Breast epithelium (tissue), 4 donors: ENCODE measurements around the gene CHL1. TPM values are rescaled to one million over a fixed set of nuclear protein-coding genes. Genes with fewer than 3 reads are reported as not detected.

ENCODE experiments used
- DNase-seq, 2 donors: peaks; one replicate each; pipeline ENCODE4 v3.0.0-alpha.2; 2019; ENCODE audit warnings: low spot score in 2 of 2
- H3K27ac ChIP-seq, 2 donors: fragments of 200-600 bp; sonication (generic) in 1 of 2; one replicate each; pipeline ENCODE4 v1.5.1; 2016 to 2019; ENCODE audit warnings: mild to moderate bottlenecking in 1 of 2
- H3K27me3 ChIP-seq, 2 donors: fragments of 200-600 bp; sonication (generic) in 1 of 2; one replicate each; pipeline versions ENCODE4 v1.5.1 to v1.6.0; 2017 to 2019; ENCODE audit warnings: control low read depth in 1 of 2, mild to moderate bottlenecking in 1 of 2
- H3K36me3 ChIP-seq: fragments of 200-600 bp; one replicate; pipeline ENCODE4 v1.5.1; 2019
- H3K4me1 ChIP-seq, 2 donors: fragments of 200-600 bp; sonication (generic); one replicate each; pipeline ENCODE4 v1.5.1; 2016 to 2019; ENCODE audit warnings: control low read depth in 1 of 2
- H3K4me3 ChIP-seq, 3 donors: fragments of 200-600 bp; sonication (generic); 1 replicate in 2 of 3; 2 replicates in 1 of 3; pipeline ENCODE4 v1.5.1; 2016 to 2019; ENCODE audit warnings: mild to moderate bottlenecking in 3 of 3, moderate library complexity in 2 of 3
- H3K9me3 ChIP-seq, 2 donors: fragments of 200-600 bp; sonication (generic) in 1 of 2; one replicate each; pipeline ENCODE4 v1.5.1; 2016 to 2019; ENCODE audit warnings: control low read depth in 1 of 2
- POLR2A ChIP-seq: fragments of 450-650 bp; IDR thresholded peaks from one replicate; pipeline ENCODE4 v1.6.1; 2016; ENCODE audit warnings: antibody characterized with exemption, mild to moderate bottlenecking, moderate library complexity
- POLR2AphosphoS5 ChIP-seq, 3 donors: sonication (generic); formaldehyde crosslinking; IDR thresholded peaks; one replicate each; pipeline ENCODE4 v1.6.1; 2017; ENCODE audit warnings: antibody characterized with exemption in 3 of 3
- intact Hi-C: fragments of 100-400 bp; cut with DNase I; formaldehyde crosslinking; loops from one replicate; pipeline ENCODE4 v1.15.1; 2023; ENCODE audit warnings: low total_unique reads
- total RNA-seq, 3 donors: library from RNA; depleted of rRNA; stranded (reverse); fragments of >200 nt; gene quantifications; one replicate each; pipeline ENCODE4 v1.1.0, GENCODE V29; 2016
- TF ChIP-seq, protein P1 (sequence below), 3 donors: fragments of 450-650 bp; IDR thresholded peaks; one replicate each; pipeline ENCODE4 v1.5.1; 2016 to 2017; ENCODE audit warnings: antibody characterized with exemption in 3 of 3, mild to moderate bottlenecking in 3 of 3, moderate library complexity in 3 of 3

CHL1 gene
- total RNA-seq, 3 donors from 2014 or later, result 34.8 to 49.8 (median 40.3) TPM

DNA sequence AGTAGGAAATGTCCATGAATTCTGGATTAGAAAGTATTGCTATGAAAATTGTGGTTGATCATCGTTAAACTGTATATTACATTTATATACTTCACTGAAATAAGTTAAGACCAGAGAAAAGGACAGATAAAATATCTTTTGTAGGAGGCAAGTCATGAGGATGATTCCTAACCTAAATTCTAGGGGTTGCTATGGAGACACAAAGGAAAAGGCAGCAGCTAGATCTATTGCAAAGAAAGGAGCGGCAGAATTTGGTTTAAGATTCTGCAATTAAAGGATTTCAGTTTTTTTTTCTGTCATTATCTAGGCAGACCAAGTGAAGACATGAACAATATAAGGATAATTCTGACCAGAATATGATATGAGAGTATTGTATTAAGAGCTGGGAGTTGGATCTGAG lies 136.1 kb downstream of the CHL1 start:
- no peaks in the 10 kb centered on the region for H3K9me3 ChIP-seq
- no peak overlapping the region for H3K27ac ChIP-seq
- H3K4me3 ChIP-seq, result no peak overlapping the region
- H3K36me3 ChIP-seq, result no peaks in the 10 kb centered on the region
- intact Hi-C loops, result no loop called here
- no peak for TF ChIP-seq POLR2AphosphoS5 (IDR thresholded peaks at IDR 0.05)
- TF ChIP-seq, protein P1, sequence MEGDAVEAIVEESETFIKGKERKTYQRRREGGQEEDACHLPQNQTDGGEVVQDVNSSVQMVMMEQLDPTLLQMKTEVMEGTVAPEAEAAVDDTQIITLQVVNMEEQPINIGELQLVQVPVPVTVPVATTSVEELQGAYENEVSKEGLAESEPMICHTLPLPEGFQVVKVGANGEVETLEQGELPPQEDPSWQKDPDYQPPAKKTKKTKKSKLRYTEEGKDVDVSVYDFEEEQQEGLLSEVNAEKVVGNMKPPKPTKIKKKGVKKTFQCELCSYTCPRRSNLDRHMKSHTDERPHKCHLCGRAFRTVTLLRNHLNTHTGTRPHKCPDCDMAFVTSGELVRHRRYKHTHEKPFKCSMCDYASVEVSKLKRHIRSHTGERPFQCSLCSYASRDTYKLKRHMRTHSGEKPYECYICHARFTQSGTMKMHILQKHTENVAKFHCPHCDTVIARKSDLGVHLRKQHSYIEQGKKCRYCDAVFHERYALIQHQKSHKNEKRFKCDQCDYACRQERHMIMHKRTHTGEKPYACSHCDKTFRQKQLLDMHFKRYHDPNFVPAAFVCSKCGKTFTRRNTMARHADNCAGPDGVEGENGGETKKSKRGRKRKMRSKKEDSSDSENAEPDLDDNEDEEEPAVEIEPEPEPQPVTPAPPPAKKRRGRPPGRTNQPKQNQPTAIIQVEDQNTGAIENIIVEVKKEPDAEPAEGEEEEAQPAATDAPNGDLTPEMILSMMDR (IDR thresholded peaks at IDR 0.05), result no peak
- no peak for TF ChIP-seq POLR2A
- H3K4me1 ChIP-seq, result no peaks in the 10 kb centered on the region
- H3K27me3 ChIP-seq, result no peaks in the 10 kb centered on the region
- no peak for DNase-seq

DNA sequence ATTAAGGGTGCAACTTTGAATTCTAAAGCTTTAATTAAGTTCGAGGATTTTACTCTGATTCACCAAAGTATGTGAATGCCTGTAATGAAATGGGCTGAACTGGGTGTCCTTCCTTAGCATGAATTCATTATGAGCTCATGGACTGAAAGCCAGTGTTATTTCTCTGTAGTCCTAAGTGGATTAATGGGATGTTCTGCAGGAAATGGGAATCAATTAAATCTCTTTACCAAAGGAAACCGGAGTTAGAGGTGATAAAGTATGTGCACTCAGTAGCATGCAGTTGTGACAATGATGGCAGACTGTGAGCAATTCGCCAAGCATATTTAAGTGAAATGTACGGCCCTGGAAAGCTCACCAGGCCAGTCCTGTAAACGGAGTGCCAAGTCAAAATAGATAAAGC lies 138.7 kb downstream of the CHL1 start:
- no peaks in the 10 kb centered on the region for H3K9me3 ChIP-seq
- intact Hi-C loops, result no loop called here
- H3K4me3 ChIP-seq, result no peak overlapping the region
- DNase-seq, result no peak
- no peaks in the 10 kb centered on the region for H3K27me3 ChIP-seq
- TF ChIP-seq POLR2A, result no peak
- H3K4me1 ChIP-seq, result no peaks in the 10 kb centered on the region
- H3K27ac ChIP-seq, result no peak overlapping the region
- no peaks in the 10 kb centered on the region for H3K36me3 ChIP-seq

DNA sequence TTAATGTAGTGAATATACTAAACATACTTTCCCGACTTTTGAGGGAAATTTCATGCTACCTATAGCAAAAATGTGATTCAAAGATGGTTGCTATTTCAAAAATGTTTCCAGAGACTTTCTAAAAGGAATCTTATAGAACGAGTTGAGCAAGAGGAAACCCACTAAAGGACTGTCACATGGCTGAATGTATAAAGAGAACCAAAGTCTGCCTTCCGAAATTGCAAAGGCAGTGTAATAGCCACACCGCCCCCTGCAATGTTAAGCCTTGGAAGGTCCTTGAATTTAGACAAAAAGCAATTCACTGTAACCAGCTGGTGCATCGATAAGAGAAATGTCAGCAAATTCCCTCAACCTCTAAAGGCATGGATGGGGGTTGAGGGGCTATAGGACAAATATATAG lies 142.8 kb downstream of the CHL1 start:
- no peak overlapping the region for H3K4me3 ChIP-seq
- H3K4me1 ChIP-seq, result no peaks in the 10 kb centered on the region
- no peaks in the 10 kb centered on the region for H3K27me3 ChIP-seq
- H3K36me3 ChIP-seq, result no peaks in the 10 kb centered on the region
- intact Hi-C loops, result no loop called here
- TF ChIP-seq POLR2AphosphoS5 (IDR thresholded peaks at IDR 0.05) (no peak), POLR2A (no peak)
- TF ChIP-seq, protein P1 (IDR thresholded peaks at IDR 0.05), result no peak
- H3K9me3 ChIP-seq, result no peaks in the 10 kb centered on the region
- H3K27ac ChIP-seq, result no peak overlapping the region
- no peak for DNase-seq

DNA sequence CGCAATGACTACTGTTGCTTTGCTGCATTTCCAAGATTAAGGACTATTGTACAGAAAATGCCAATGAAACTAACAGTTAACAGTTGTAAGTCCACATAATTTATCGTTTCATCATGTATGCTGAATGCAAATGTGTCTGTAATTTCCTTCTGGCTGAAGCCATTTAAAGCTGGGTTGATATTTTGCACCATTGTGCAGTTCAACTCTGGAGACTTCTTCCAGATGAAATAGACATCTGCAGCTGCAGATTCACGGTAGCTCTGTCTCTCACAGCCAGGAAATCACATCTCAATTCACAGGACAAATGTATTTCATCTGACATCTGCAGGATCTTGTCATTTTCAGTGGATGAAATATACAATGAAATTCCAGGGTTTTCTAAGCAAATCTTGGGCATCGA lies 145.4 kb downstream of the CHL1 start:
- H3K4me1 ChIP-seq, result no peaks in the 10 kb centered on the region
- H3K27ac ChIP-seq, result no peak overlapping the region
- intact Hi-C loops, result no loop called here
- no peaks in the 10 kb centered on the region for H3K36me3 ChIP-seq
- no peak for DNase-seq
- no peaks in the 10 kb centered on the region for H3K9me3 ChIP-seq
- TF ChIP-seq POLR2A (no peak), POLR2AphosphoS5 (IDR thresholded peaks at IDR 0.05) (no peak)
- TF ChIP-seq, protein P1 (IDR thresholded peaks at IDR 0.05), result no peak
- H3K4me3 ChIP-seq, result no peak overlapping the region
- H3K27me3 ChIP-seq, result no peaks in the 10 kb centered on the region

DNA sequence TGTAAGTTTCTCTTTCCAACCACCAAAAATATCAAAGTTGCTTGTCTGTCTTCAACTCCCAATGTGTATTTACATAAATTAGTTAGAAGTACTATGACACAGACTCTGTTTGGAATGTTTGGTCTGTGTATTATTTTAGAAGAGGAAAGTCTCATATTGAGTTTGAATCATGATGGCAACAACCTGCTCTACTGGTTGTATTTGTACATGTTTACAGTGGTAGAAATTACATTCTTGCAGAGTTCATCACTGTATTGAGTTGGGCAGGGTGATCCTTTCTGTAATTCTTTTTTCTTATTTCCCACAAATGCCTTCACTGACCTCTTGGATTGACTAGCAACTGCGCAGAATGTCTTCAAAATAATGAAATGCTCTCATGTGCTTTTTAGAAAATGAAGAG lies 149.6 kb downstream of the CHL1 start:
- Histone ChIP-seq H3K4me3 (no peak overlapping the region), H3K36me3 (no peaks in the 10 kb centered on the region), H3K27me3 (no peaks in the 10 kb centered on the region), H3K27ac (peak overlapping the region in 1 of 2 donors; percentile 5), H3K4me1 (no peaks in the 10 kb centered on the region), H3K9me3 (no peaks in the 10 kb centered on the region)
- TF ChIP-seq POLR2A, result no peak
- TF ChIP-seq POLR2AphosphoS5 (IDR thresholded peaks at IDR 0.05), result no peak
- TF ChIP-seq, protein P1 (IDR thresholded peaks at IDR 0.05), result no peak
- intact Hi-C loops, result no loop called here
- no peak for DNase-seq

DNA sequence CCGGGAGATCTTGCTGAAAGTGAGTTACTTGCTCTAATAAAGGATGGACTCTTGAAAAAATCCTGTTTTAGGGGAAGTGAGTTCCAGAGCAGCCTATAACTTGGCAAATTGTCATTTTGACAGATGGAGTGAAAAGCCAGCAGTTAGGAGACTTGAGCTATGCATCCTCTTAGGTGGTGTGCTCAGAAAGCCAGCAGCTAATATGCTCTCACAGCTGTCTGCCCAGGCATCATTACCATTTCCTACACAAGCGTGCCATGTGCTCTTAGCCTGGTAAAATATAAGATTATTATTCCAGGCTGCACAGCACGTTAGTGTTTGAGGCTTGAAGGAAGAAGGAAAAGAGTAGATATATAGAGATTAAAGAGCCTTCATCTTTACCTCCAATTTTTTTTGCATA lies 151.0 kb downstream of the CHL1 start:
- H3K36me3 ChIP-seq, result no peaks in the 10 kb centered on the region
- H3K4me1 ChIP-seq, result no peaks in the 10 kb centered on the region
- H3K4me3 ChIP-seq, result no peak overlapping the region
- H3K27ac ChIP-seq, result no peak overlapping the region
- intact Hi-C loops, result no loop called here
- no peaks in the 10 kb centered on the region for H3K9me3 ChIP-seq
- TF ChIP-seq POLR2A, result no peak
- TF ChIP-seq, protein P1 (IDR thresholded peaks at IDR 0.05), result no peak
- TF ChIP-seq POLR2AphosphoS5 (IDR thresholded peaks at IDR 0.05), result no peak
- H3K27me3 ChIP-seq, result no peaks in the 10 kb centered on the region
- no peak for DNase-seq
